Right atrium auricular region (tissue), 2 donors: ENCODE results near the gene GRIFIN. TPM values are rescaled to one million over a fixed set of nuclear protein-coding genes. Genes with fewer than 3 reads are reported as not detected.

Experiments used
- DNase-seq: peaks from one replicate; pipeline ENCODE4 v3.0.0-alpha.2; 2019; ENCODE audit warnings: low spot score
- H3K27ac ChIP-seq, 2 donors: fragments of 200-600 bp; sonication (generic); 1 replicate in 1 of 2; 2 replicates in 1 of 2; pipeline ENCODE4 v1.5.1; 2016 to 2019
- H3K27me3 ChIP-seq, 2 donors: fragments of 200-600 bp; sonication (generic); one replicate each; pipeline versions ENCODE4 v1.5.1 to v1.6.0; 2017 to 2019
- H3K36me3 ChIP-seq: fragments of 200-600 bp; sonication (generic); one replicate; pipeline ENCODE4 v1.5.1; 2016
- H3K4me1 ChIP-seq, 2 donors: fragments of 200-600 bp; sonication (generic); one replicate each; pipeline versions ENCODE4 v1.5.1 to v1.6.0; 2017 to 2019
- H3K4me3 ChIP-seq, 2 donors: fragments of 200-600 bp; sonication (generic); 1 replicate in 1 of 2; 2 replicates in 1 of 2; pipeline ENCODE4 v1.5.1; 2017 to 2019; ENCODE audit warnings: mild to moderate bottlenecking in 1 of 2, moderate library complexity in 1 of 2
- H3K9me3 ChIP-seq, 2 donors: fragments of 200-600 bp; sonication (generic); one replicate each; pipeline ENCODE4 v1.5.1; 2019
- total RNA-seq, 2 donors: library from RNA; depleted of rRNA; stranded (reverse); fragments of >200 nt; gene quantifications; one replicate each; pipeline ENCODE4 v1.1.0, GENCODE V29; 2016
- TF ChIP-seq, protein P1 (sequence below), 2 donors: fragments of 200-600 bp; sonication (generic); IDR thresholded peaks; one replicate each; pipeline ENCODE4 v1.5.1; 2019; ENCODE audit warnings: antibody characterized with exemption in 2 of 2

The GRIFIN gene
- total RNA-seq, 2 donors from 2014 or later: not detected

DNA sequence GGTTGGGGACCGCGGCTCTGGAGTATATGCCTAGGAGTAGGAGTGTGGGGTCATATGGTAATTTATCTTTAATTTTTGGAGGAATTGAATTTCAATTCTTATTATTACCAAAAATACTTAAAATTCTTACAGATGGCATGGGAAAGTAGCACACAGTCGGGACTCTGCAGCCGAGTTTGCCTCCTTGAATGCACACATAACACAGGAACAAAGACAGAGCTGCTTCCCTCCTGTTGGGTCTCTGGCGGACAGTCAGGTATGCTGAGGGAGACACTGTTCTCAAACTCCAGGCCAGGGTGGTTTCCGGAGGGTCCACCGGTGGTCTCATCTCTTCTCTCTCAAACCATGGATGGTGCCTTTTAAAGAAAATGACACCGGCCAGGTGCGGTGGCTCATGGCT is 32.7 kb downstream of the GRIFIN start:
- peaks cover 0 to 27% of the 10 kb centered on the region in 2 donors for H3K4me1 ChIP-seq
- H3K36me3 ChIP-seq: no peaks in the 10 kb centered on the region
- no peak for DNase-seq
- H3K27ac ChIP-seq: no peak overlapping the region
- H3K4me3 ChIP-seq: no peak overlapping the region
- H3K9me3 ChIP-seq: no peaks in the 10 kb centered on the region
- TF ChIP-seq, protein P1, sequence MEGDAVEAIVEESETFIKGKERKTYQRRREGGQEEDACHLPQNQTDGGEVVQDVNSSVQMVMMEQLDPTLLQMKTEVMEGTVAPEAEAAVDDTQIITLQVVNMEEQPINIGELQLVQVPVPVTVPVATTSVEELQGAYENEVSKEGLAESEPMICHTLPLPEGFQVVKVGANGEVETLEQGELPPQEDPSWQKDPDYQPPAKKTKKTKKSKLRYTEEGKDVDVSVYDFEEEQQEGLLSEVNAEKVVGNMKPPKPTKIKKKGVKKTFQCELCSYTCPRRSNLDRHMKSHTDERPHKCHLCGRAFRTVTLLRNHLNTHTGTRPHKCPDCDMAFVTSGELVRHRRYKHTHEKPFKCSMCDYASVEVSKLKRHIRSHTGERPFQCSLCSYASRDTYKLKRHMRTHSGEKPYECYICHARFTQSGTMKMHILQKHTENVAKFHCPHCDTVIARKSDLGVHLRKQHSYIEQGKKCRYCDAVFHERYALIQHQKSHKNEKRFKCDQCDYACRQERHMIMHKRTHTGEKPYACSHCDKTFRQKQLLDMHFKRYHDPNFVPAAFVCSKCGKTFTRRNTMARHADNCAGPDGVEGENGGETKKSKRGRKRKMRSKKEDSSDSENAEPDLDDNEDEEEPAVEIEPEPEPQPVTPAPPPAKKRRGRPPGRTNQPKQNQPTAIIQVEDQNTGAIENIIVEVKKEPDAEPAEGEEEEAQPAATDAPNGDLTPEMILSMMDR (IDR thresholded peaks at IDR 0.05): no peak
- H3K27me3 ChIP-seq: no peaks in the 10 kb centered on the region

DNA sequence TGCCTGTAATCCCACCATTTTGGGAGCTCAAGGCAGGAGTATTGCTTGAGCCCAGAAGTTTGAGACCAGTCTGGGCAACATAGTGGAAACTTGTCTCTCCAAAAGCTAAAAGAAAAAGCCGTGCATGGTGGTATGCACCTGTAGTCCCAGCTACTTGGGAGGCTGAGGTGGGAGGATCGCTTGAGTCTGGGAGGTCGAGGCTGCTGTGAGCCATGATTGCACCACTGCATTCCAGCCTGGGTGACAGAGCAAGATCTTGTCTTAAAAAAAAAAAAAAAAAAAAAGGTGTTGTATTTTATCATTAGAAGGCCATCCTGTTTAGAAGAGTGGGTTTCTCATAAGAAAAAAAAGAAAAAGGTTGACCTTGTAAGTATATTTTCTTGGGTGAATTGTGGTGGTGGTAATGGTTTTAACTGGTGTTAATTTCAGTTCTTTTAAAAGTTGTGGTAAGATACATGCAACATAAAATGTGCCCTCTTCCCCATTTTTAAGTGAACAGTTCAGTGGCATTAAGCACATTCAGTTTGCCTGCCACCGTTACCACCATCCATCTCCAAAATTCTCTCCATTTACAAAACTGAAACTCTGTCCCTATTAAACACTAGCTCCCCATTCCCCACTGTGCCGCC is 34.7 kb downstream of the GRIFIN start:
- Histone ChIP-seq H3K27me3 (no peaks in the 10 kb centered on the region), H3K4me3 (no peak overlapping the region), H3K4me1 (peaks cover 0 to 36% of the 10 kb centered on the region in 2 donors), H3K9me3 (no peaks in the 10 kb centered on the region), H3K27ac (no peak overlapping the region), H3K36me3 (no peaks in the 10 kb centered on the region)
- TF ChIP-seq, protein P1 (IDR thresholded peaks at IDR 0.05): no peak
- DNase-seq: no peak

DNA sequence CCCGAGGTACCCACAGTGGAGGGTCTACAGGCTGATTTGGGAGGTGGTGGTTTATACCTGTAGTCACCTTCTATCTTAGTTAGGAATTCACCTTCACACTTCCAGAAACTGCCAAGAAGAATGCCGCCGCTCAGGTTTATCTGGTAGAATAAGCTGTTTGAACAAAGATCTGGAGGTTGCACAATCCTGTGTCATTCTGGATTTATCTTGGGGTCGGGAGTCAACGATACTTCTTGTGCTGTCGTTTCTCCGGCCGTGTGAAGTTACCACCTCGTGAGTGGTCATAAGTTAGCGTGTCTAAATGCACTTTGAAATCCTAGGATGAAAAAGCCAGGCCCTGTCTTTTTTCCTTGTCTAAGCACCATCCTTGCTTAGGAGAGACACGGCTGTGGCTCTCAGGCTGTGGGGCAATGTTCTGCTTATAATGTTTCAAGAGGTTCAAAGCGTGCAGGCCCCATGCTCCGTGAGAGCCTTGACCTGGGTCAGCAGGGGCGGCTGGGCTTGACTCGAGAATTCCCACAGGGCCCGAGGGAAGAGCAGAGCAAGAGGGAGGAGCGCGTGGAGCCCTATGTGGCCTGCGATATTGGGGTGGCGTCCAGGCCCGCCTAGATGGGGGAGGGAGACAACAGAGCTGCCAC is 35.5 kb downstream of the GRIFIN start:
- Histone ChIP-seq H3K9me3 (no peaks in the 10 kb centered on the region), H3K36me3 (no peaks in the 10 kb centered on the region), H3K4me3 (no peak overlapping the region), H3K27me3 (no peaks in the 10 kb centered on the region), H3K4me1 (peaks cover 0 to 36% of the 10 kb centered on the region in 2 donors), H3K27ac (peak overlapping the region in 1 of 2 donors; percentile 1)
- DNase-seq: no peak
- TF ChIP-seq, protein P1 (IDR thresholded peaks at IDR 0.05): no peak

DNA sequence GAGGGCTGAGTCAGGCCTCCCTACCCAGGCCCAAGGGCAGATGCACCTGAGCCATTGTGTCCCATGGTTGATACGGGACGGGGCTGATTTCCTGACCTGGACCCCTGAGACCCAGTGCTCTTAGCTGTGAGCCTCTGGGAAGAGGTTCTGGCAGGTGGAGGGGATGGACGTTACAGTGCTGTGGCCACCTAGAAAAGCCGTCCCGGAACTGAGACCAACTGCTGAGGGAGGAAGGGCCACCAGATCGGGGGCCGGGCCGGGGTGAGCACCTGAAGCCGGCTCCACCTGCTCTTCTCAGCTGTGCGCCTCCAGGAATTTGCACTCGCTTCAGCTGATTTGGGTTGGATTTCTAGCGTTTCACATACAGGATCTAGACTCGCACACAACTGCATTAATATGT is 37.4 kb downstream of the GRIFIN start:
- peak overlapping the region; percentile 32 to 63 for H3K27ac ChIP-seq
- DNase-seq: no peak
- TF ChIP-seq, protein P1 (IDR thresholded peaks at IDR 0.05): no peak

DNA sequence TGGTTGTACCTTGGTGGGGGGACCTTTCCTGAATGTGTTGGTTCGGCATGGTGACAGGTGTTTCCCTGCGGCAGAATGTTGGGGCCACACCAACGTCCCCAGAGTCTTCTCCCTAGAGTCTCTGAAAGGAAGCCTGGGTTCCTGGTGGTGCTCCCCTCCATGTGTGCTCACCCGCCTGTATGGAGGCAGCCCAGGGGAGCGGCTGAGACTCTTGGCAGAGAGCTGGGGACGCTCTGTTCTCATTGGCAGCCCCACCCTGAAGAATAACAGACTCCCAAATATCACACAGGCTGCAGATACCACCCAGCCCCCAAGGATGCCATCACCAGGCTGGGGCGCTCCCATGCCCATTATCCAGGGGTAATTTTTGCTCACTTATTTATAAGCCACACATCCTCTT is 38.0 kb downstream of the GRIFIN start:
- Histone ChIP-seq H3K4me1 (peaks cover 0 to 29% of the 10 kb centered on the region in 2 donors), H3K27ac (peak overlapping the region; percentile 32 to 63), H3K36me3 (peaks cover 10% of the 10 kb centered on the region), H3K27me3 (no peaks in the 10 kb centered on the region), H3K4me3 (no peak overlapping the region), H3K9me3 (no peaks in the 10 kb centered on the region)
- TF ChIP-seq, protein P1 (IDR thresholded peaks at IDR 0.05): no peak
- DNase-seq: peak; percentile 68

More for the DNA sequence above, 37.4 kb downstream of the GRIFIN start:
- peaks cover 4% of the 10 kb centered on the region for H3K36me3 ChIP-seq
- H3K4me3 ChIP-seq: no peak overlapping the region
- H3K4me1 ChIP-seq: peaks cover 0 to 29% of the 10 kb centered on the region in 2 donors
- no peaks in the 10 kb centered on the region for H3K27me3 ChIP-seq
- no peaks in the 10 kb centered on the region for H3K9me3 ChIP-seq
